ENCODE data around the gene RIPK3. TPM values are rescaled to one million over a fixed set of nuclear protein-coding genes. Genes with fewer than 3 reads are reported as not detected.

RIPK3 gene
- total and polyA plus RNA-seq, 12 donors, result 1.7 to 7.1 (median 3.5) TPM

DNA sequence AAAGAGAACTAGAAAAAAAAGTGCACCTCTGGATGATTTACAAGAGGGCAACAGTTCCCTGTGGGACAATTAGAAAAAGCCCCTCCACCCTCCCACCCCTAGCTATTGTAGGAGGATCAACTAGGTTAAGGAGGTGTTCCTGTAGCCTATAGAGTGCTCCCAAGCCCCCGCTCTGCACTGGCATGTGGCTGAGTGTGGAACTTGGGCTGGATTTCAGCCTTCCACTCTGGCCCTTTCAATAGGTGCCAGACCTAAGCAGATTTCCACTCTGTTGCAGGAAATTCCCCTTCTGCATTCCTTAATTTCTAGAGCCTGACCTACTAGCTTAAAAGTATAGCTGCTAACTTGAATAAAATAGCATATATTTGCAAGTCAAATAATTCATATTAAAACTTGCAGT is 31.0 kb upstream of the RIPK3 start:
- WGBS, 2 donors, result 77 to 86% methylated on average over 1 of the region's 1 CpG
- no peak for ATAC-seq
- Histone ChIP-seq H3K9me3 (no peaks in the 10 kb centered on the region), H3K4me3 (no peak overlapping the region), H3K36me3 (peaks cover 0 to 24% (median 0%) of the 10 kb centered on the region in 9 donors), H3K27ac (peak overlapping the region in 1 of 10 donors; percentile 15), H3K4me1 (peaks cover 0 to 62% (median 15%) of the 10 kb centered on the region in 9 donors), H3K27me3 (peaks cover 0 to 39% (median 9%) of the 10 kb centered on the region in 7 donors)
- TF ChIP-seq, protein P1, sequence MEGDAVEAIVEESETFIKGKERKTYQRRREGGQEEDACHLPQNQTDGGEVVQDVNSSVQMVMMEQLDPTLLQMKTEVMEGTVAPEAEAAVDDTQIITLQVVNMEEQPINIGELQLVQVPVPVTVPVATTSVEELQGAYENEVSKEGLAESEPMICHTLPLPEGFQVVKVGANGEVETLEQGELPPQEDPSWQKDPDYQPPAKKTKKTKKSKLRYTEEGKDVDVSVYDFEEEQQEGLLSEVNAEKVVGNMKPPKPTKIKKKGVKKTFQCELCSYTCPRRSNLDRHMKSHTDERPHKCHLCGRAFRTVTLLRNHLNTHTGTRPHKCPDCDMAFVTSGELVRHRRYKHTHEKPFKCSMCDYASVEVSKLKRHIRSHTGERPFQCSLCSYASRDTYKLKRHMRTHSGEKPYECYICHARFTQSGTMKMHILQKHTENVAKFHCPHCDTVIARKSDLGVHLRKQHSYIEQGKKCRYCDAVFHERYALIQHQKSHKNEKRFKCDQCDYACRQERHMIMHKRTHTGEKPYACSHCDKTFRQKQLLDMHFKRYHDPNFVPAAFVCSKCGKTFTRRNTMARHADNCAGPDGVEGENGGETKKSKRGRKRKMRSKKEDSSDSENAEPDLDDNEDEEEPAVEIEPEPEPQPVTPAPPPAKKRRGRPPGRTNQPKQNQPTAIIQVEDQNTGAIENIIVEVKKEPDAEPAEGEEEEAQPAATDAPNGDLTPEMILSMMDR (IDR thresholded peaks at IDR 0.05), result no peak
- no peak for DNase-seq
- intact Hi-C loops (cut with DNase I), result loop anchor here in 2 of 10 donors (1.0 to 5.0 kb wide), 2 partner anchors 42 to 62 kb away; no protein-coding TSS in a partner anchor

DNA sequence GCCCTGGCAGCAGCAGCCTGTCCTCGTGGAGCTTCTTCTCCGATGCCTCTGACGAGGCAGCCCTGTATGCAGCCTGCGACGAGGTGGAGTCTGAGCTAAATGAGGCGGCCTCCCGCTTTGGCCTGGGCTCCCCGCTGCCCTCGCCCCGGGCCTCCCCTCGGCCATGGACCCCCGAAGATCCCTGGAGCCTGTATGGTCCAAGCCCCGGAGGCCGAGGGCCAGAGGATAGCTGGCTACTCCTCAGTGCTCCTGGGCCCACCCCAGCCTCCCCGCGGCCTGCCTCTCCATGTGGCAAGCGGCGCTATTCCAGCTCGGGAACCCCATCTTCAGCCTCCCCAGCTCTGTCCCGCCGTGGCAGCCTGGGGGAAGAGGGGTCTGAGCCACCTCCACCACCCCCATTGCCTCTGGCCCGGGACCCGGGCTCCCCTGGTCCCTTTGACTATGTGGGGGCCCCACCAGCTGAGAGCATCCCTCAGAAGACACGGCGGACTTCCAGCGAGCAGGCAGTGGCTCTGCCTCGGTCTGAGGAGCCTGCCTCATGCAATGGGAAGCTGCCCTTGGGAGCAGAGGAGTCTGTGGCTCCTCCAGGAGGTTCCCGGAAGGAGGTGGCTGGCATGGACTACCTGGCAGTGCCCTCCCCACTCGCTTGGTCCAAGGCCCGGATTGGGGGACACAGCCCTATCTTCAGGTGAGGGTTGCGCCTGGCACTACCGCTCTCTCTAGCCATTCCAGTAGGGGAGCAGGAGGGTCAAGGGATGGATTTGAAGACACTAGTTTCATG is 30.3 kb upstream of the RIPK3 start:
- DNase-seq, result no peak
- H3K4me1 ChIP-seq, result peaks cover 0 to 69% (median 22%) of the 10 kb centered on the region in 9 donors

DNA sequence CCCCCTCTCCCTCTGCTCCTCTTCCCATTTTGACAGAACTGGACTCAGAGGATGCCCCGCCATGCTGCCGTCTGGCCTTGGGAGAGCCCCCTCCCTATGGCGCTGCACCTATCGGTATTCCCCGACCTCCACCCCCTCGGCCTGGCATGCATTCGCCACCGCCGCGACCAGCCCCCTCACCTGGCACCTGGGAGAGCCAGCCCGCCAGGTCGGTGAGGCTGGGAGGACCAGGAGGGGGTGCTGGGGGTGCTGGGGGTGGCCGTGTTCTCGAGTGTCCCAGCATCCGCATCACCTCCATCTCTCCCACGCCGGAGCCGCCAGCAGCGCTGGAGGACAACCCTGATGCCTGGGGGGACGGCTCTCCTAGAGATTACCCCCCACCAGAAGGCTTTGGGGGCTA is 29.7 kb upstream of the RIPK3 start:
- DNase-seq (no peak), ATAC-seq (no peak)
- peaks cover 0 to 49% (median 9%) of the 10 kb centered on the region in 7 donors for H3K27me3 ChIP-seq
- peaks cover 0 to 18% (median 0%) of the 10 kb centered on the region in 9 donors for H3K36me3 ChIP-seq
- peak overlapping the region in 8 of 10 donors; percentile 44 to 64 (median 59) for H3K4me3 ChIP-seq
- TF ChIP-seq, protein P1 (IDR thresholded peaks at IDR 0.05), result no peak
- H3K27ac ChIP-seq, result peak overlapping the region in 8 of 10 donors; percentile 78 to 96 (median 92)
- H3K4me1 ChIP-seq, result peaks cover 0 to 73% (median 25%) of the 10 kb centered on the region in 9 donors
- no peaks in the 10 kb centered on the region for H3K9me3 ChIP-seq
- 83 to 85% methylated on average over 20 of the region's 20 CpGs for WGBS, 2 donors
- intact Hi-C loops (cut with DNase I), result loop anchor here in 3 of 10 donors (5.0 to 10.0 kb wide), 3 partner anchors 43 to 65 kb away; no protein-coding TSS in a partner anchor

More for the DNA sequence above, 30.3 kb upstream of the RIPK3 start:
- Histone ChIP-seq H3K27me3 (peaks cover 0 to 45% (median 9%) of the 10 kb centered on the region in 7 donors), H3K9me3 (no peaks in the 10 kb centered on the region), H3K4me3 (peak overlapping the region in 1 of 10 donors; percentile 59), H3K36me3 (peaks cover 0 to 24% (median 0%) of the 10 kb centered on the region in 9 donors), H3K27ac (peak overlapping the region in 1 of 10 donors; percentile 95)
- no peak for ATAC-seq
- TF ChIP-seq, protein P1 (IDR thresholded peaks at IDR 0.05), result no peak
- intact Hi-C loops (cut with DNase I), result loop anchor here in 4 of 10 donors (5.0 to 10.0 kb wide), 3 partner anchors 42 to 65 kb away; no protein-coding TSS in a partner anchor
- 86 to 88% methylated on average over 32 of the region's 32 CpGs for WGBS, 2 donors

DNA sequence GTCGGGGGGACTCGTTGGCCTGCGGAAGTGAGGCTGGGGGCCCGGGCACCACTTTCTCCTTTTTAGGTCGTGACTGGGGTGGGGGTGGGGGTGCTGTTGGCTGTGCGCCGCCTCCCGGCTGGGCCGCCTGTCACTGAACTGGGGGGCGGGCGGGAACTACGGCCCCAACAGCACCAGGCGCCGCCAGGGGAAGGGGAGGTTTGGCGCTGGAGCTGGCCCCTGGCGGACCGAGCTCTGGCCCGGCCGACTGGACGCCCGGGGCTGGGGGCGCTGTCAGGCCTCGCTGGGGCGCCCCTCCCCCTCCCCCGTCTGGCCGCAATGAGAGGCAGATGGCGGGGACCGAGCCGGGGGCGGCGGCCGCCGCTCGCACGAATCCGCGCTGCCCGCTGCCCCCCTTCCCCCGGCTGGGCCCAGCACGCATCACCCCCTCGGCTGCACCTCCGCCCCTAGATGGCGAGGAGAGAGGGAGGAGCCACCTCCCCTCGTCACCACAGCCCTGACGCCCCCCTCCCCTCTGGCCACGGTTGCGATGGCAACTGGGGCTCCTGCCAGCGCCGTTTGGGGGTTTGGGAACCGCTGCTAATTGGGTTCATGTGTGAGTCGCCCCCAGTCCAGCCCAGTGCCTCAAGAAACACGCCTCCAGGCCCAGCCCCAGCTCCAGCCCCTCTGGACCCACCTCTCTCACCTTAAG is 28.9 kb upstream of the RIPK3 start:
- DNase-seq (peak; percentile 43 to 63), ATAC-seq (peak in 1 of 8 donors; percentile 14)
- intact Hi-C loops (cut with DNase I), result loop anchor here in 3 of 10 donors (5.0 to 10.0 kb wide), 3 partner anchors 44 to 66 kb away; no protein-coding TSS in a partner anchor
- H3K9me3 ChIP-seq, result no peaks in the 10 kb centered on the region
- H3K4me3 ChIP-seq, result peak overlapping the region; percentile 28 to 64 (median 57)
- H3K27ac ChIP-seq, result peak overlapping the region; percentile 78 to 96 (median 89)
- peaks cover 0 to 52% (median 9%) of the 10 kb centered on the region in 7 donors for H3K27me3 ChIP-seq
- TF ChIP-seq, protein P1 (IDR thresholded peaks at IDR 0.05), result peak in 1 of 9 donors; percentile 11
- 6 to 17% methylated on average over 36 to 51 of the region's 52 CpGs for WGBS, 2 donors
- peaks cover 0 to 13% (median 0%) of the 10 kb centered on the region in 9 donors for H3K36me3 ChIP-seq
- H3K4me1 ChIP-seq, result peaks cover 0 to 73% (median 25%) of the 10 kb centered on the region in 9 donors

Measured in heart right ventricle (tissue), 16 donors.